OCI-LY7 (cell line): ENCODE data around the gene EXOC3L2.

Source experiments
- CTCF ChIP-seq: fragments of 200-600 bp; sonication (generic); conservative IDR thresholded peaks from 2 replicates; pipeline ENCODE4 v1.5.1; 2014; ENCODE audit warnings: mild to moderate bottlenecking, antibody characterized with exemption, low read length, moderate library complexity, mixed read lengths
- EZH2phosphoT487 ChIP-seq: fragments of 200-600 bp; sonication (generic); IDR thresholded peaks from 2 replicates; pipeline ENCODE4 v1.6.1; 2018; ENCODE audit warnings: low read depth, borderline replicate concordance, mild to moderate bottlenecking, mixed run types, antibody characterized with exemption, low read length, moderate library complexity, mixed read lengths

- TF ChIP-seq CTCF (no peak), EZH2phosphoT487 (no peak)
Observed at GRCh38 chr19:45234089-45234869, 10.9 kb downstream of the EXOC3L2 start.
